H1 (cell line): ENCODE data around the gene WASL. TPM values are rescaled to one million over a fixed set of nuclear protein-coding genes. Genes with fewer than 3 reads are reported as not detected.

Experiments used
- PHF8 ChIP-seq: fragments of 200-600 bp; sonication (generic); conservative IDR thresholded peaks from 2 replicates; pipeline ENCODE4 v1.7.1; 2012; ENCODE audit warnings: low read depth, mild to moderate bottlenecking, inconsistent platforms, low read length, moderate library complexity
- polyA plus RNA-seq, 7 experiments: library from polyadenylated mRNA; depleted of rRNA in 3 of 7; stranded (reverse) in 5 of 7; unstranded in 2 of 7; fragments of >200 nt in 5 of 7; fragments of 200-250 nt in 2 of 7; gene quantifications; 1 replicate in 5 of 7; 2 replicates in 1 of 7; 4 replicates in 1 of 7; pipeline versions ENCODE4 v1.2.1 to v1.2.3, GENCODE V29; 2011 to 2013; ENCODE audit warnings: missing spikeins in 2 of 7, mixed read lengths in 2 of 7
- total RNA-seq: library from RNA; stranded (reverse); fragmentation: NEBNext Ultra II Directional; extraction: Animal tissue kit (Norgen Biotek cat#: 25700); gene quantifications from 2 replicates; pipeline ENCODE4 v1.2.1, GENCODE V29; 2021
- TF ChIP-seq, protein P1 (sequence below): fragments of 300-600 bp; sonication (generic); IDR thresholded peaks from 2 replicates; pipeline ENCODE4 v1.7.1; 2012; ENCODE audit warnings: low read length, moderate library complexity, mild to moderate bottlenecking, inconsistent platforms; ENCODE audit not compliant: insufficient replicate concordance

WASL gene
- total and polyA plus RNA-seq, 2 of the 8 experiments (the other 6 are each of a cell fraction or from before 2014, with no cell fraction given) = 7.7 to 38.9 TPM

DNA sequence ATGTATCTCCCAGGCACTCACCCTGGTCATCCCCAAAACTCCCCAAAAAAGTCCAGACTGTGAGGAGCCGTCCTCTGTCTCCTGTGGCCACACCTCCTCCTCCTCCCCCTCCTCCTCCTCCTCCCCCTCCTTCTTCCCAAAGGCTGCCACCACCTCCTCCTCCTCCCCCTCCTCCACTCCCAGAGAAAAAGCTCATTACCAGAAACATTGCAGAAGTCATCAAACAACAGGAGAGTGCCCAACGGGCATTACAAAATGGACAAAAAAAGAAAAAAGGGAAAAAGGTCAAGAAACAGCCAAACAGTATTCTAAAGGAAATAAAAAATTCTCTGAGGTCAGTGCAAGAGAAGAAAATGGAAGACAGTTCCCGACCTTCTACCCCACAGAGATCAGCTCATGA lies 86.0 kb downstream of the WASL start (continued):
- no peak for TF ChIP-seq PHF8
- TF ChIP-seq, protein P1, sequence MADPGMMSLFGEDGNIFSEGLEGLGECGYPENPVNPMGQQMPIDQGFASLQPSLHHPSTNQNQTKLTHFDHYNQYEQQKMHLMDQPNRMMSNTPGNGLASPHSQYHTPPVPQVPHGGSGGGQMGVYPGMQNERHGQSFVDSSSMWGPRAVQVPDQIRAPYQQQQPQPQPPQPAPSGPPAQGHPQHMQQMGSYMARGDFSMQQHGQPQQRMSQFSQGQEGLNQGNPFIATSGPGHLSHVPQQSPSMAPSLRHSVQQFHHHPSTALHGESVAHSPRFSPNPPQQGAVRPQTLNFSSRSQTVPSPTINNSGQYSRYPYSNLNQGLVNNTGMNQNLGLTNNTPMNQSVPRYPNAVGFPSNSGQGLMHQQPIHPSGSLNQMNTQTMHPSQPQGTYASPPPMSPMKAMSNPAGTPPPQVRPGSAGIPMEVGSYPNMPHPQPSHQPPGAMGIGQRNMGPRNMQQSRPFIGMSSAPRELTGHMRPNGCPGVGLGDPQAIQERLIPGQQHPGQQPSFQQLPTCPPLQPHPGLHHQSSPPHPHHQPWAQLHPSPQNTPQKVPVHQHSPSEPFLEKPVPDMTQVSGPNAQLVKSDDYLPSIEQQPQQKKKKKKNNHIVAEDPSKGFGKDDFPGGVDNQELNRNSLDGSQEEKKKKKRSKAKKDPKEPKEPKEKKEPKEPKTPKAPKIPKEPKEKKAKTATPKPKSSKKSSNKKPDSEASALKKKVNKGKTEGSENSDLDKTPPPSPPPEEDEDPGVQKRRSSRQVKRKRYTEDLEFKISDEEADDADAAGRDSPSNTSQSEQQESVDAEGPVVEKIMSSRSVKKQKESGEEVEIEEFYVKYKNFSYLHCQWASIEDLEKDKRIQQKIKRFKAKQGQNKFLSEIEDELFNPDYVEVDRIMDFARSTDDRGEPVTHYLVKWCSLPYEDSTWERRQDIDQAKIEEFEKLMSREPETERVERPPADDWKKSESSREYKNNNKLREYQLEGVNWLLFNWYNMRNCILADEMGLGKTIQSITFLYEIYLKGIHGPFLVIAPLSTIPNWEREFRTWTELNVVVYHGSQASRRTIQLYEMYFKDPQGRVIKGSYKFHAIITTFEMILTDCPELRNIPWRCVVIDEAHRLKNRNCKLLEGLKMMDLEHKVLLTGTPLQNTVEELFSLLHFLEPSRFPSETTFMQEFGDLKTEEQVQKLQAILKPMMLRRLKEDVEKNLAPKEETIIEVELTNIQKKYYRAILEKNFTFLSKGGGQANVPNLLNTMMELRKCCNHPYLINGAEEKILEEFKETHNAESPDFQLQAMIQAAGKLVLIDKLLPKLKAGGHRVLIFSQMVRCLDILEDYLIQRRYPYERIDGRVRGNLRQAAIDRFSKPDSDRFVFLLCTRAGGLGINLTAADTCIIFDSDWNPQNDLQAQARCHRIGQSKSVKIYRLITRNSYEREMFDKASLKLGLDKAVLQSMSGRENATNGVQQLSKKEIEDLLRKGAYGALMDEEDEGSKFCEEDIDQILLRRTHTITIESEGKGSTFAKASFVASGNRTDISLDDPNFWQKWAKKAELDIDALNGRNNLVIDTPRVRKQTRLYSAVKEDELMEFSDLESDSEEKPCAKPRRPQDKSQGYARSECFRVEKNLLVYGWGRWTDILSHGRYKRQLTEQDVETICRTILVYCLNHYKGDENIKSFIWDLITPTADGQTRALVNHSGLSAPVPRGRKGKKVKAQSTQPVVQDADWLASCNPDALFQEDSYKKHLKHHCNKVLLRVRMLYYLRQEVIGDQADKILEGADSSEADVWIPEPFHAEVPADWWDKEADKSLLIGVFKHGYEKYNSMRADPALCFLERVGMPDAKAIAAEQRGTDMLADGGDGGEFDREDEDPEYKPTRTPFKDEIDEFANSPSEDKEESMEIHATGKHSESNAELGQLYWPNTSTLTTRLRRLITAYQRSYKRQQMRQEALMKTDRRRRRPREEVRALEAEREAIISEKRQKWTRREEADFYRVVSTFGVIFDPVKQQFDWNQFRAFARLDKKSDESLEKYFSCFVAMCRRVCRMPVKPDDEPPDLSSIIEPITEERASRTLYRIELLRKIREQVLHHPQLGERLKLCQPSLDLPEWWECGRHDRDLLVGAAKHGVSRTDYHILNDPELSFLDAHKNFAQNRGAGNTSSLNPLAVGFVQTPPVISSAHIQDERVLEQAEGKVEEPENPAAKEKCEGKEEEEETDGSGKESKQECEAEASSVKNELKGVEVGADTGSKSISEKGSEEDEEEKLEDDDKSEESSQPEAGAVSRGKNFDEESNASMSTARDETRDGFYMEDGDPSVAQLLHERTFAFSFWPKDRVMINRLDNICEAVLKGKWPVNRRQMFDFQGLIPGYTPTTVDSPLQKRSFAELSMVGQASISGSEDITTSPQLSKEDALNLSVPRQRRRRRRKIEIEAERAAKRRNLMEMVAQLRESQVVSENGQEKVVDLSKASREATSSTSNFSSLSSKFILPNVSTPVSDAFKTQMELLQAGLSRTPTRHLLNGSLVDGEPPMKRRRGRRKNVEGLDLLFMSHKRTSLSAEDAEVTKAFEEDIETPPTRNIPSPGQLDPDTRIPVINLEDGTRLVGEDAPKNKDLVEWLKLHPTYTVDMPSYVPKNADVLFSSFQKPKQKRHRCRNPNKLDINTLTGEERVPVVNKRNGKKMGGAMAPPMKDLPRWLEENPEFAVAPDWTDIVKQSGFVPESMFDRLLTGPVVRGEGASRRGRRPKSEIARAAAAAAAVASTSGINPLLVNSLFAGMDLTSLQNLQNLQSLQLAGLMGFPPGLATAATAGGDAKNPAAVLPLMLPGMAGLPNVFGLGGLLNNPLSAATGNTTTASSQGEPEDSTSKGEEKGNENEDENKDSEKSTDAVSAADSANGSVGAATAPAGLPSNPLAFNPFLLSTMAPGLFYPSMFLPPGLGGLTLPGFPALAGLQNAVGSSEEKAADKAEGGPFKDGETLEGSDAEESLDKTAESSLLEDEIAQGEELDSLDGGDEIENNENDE = no peak
